ENCODE data around the gene ZNF436.

DNA sequence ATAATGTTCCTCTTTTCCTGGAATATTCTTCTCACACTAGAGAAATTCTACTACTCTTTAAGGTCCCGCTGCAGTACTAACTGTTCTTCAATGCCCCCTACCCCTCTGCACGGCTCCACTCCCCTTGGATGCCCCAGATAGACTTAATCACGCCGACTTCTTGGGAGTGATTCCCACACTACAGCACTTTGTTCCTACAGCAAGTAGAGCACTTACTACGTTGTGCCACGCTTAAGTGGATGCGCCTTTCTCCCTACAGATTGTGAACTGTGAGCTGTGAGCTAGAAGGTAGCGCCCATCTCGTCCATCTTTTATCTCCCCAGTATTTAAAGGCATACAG lies 2.2 kb downstream of the ZNF436 start:
- TF ChIP-seq, protein P1, sequence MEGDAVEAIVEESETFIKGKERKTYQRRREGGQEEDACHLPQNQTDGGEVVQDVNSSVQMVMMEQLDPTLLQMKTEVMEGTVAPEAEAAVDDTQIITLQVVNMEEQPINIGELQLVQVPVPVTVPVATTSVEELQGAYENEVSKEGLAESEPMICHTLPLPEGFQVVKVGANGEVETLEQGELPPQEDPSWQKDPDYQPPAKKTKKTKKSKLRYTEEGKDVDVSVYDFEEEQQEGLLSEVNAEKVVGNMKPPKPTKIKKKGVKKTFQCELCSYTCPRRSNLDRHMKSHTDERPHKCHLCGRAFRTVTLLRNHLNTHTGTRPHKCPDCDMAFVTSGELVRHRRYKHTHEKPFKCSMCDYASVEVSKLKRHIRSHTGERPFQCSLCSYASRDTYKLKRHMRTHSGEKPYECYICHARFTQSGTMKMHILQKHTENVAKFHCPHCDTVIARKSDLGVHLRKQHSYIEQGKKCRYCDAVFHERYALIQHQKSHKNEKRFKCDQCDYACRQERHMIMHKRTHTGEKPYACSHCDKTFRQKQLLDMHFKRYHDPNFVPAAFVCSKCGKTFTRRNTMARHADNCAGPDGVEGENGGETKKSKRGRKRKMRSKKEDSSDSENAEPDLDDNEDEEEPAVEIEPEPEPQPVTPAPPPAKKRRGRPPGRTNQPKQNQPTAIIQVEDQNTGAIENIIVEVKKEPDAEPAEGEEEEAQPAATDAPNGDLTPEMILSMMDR (IDR thresholded peaks at IDR 0.05 in 4 of 5, conservative IDR thresholded peaks at IDR 0.05 in 1 of 5) = no peak
- TF ChIP-seq POLR2A (IDR thresholded peaks at IDR 0.05) = no peak
